PFSK-1 (cell line): ENCODE measurements around the gene MYCBP2.

Source experiments
- POLR2AphosphoS5 ChIP-seq: IDR thresholded peaks from 2 replicates; pipeline ENCODE4 v1.6.1; 2012; ENCODE audit warnings: low read depth, mild to moderate bottlenecking, control low read depth, low read length, moderate library complexity
- SIN3A ChIP-seq: IDR thresholded peaks from 2 replicates; pipeline ENCODE4 v1.6.1; 2012; ENCODE audit warnings: mild to moderate bottlenecking, low read length, moderate library complexity, borderline replicate concordance; ENCODE audit not compliant: insufficient read depth
- TAF1 ChIP-seq: IDR thresholded peaks from 2 replicates; pipeline ENCODE4 v1.6.1; 2012; ENCODE audit warnings: low read length, control low read depth, borderline replicate concordance; ENCODE audit not compliant: insufficient read depth
- TF ChIP-seq, protein P1 (sequence below), 2 experiments: IDR thresholded peaks; 2 replicates each; pipeline versions ENCODE4 v1.6.1 to v1.8.0; 2011 to 2012; ENCODE audit warnings: low read depth in 2 of 2, low read length in 2 of 2, control low read depth in 1 of 2, inconsistent platforms in 1 of 2, mild to moderate bottlenecking in 1 of 2, moderate library complexity in 1 of 2; ENCODE audit not compliant: insufficient read depth in 1 of 2

DNA sequence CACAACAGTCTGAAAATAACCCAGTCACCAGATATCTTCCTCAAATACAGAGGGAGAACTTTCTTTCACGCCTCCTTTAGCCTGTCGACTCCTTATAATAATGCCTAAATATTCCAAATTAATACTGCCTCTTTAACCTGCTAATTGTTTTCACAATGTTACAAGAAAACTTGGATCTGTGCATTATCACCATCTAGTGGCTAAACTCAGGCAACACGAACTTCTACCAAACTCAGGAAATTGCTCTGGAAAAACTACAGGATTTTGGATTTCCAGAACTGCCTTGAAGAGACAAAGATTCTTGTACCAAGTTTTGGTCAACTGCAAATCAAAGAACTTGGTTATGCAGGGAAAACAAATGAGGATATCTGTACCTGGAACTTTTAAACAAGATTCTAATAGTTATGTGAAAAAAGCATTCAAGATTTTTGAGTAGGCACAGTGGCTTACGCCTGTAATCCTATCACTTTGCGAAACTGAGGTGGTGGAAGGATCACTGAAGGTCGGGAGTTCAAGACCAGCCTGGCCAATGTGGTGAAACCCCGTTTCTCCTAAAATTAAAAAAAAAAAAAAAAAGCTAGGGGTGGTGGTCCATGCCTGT lies 324.2 kb downstream of the MYCBP2 start:
- TF ChIP-seq POLR2AphosphoS5 (no peak), TAF1 (no peak), SIN3A (no peak)
- TF ChIP-seq, protein P1, sequence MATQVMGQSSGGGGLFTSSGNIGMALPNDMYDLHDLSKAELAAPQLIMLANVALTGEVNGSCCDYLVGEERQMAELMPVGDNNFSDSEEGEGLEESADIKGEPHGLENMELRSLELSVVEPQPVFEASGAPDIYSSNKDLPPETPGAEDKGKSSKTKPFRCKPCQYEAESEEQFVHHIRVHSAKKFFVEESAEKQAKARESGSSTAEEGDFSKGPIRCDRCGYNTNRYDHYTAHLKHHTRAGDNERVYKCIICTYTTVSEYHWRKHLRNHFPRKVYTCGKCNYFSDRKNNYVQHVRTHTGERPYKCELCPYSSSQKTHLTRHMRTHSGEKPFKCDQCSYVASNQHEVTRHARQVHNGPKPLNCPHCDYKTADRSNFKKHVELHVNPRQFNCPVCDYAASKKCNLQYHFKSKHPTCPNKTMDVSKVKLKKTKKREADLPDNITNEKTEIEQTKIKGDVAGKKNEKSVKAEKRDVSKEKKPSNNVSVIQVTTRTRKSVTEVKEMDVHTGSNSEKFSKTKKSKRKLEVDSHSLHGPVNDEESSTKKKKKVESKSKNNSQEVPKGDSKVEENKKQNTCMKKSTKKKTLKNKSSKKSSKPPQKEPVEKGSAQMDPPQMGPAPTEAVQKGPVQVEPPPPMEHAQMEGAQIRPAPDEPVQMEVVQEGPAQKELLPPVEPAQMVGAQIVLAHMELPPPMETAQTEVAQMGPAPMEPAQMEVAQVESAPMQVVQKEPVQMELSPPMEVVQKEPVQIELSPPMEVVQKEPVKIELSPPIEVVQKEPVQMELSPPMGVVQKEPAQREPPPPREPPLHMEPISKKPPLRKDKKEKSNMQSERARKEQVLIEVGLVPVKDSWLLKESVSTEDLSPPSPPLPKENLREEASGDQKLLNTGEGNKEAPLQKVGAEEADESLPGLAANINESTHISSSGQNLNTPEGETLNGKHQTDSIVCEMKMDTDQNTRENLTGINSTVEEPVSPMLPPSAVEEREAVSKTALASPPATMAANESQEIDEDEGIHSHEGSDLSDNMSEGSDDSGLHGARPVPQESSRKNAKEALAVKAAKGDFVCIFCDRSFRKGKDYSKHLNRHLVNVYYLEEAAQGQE (IDR thresholded peaks at IDR 0.05; ENCODE audit: insufficient read depth in 1 of 2, low read depth in 2 of 2, low read length in 2 of 2) = no peak
